ENCODE data around the gene ROGDI.
A peak's percentile ranks its signal among the peaks of the same experiment; 100 is the strongest.

ROGDI gene

DNA sequence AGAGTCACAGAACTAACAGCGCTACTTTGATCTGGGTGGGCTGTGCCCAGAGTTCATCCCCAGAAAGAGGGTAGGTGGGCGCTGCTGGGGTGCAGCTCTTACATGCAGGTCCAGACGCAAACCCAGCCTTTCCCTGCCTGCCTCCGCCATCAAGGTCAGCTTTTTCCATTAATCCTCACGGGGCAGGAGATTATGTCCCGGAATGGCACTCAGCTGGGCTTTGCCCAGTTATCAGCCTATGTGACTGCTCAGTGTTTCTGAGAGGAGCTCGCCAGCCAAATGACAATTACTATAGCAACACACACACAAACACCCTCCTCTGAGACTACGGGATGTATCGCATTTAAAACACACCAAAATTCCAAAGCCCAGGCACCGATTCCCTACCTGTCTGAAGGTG, 24.5 kb upstream of the ROGDI start:
- Mint-ChIP-seq H3K27ac (no peak overlapping the region), H3K4me1 (no peaks in the 10 kb centered on the region), H3K9me3 (no peaks in the 10 kb centered on the region), H3K4me3 (no peak overlapping the region), H3K27me3 (no peaks in the 10 kb centered on the region)
- ATAC-seq: no peak
- no peak for DNase-seq

DNA sequence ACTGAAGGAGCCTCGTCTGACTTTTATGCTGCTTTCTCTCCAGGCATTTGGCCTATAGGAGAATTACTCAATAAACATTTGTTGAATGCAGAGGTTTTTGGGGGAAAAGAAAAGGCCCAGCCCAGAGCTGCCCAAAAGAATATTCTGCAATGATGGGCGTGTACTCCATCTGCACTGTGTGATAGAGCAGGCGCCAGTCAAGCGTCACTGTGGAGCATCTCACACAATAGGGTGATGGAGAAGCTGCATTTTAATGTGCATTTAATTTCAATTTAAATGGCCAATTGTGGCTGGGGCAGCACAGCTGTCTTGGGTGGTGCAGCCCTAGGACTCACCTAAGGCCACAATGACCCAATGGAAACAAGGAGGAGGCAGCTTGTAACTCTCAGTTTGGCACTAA, 24.1 kb upstream of the ROGDI start:
- no peaks in the 10 kb centered on the region for H3K4me1 Mint-ChIP-seq
- no peaks in the 10 kb centered on the region for H3K9me3 Mint-ChIP-seq
- no peak overlapping the region for H3K27ac Mint-ChIP-seq
- ATAC-seq (no peak), DNase-seq (no peak)
- no peak overlapping the region for H3K4me3 Mint-ChIP-seq
- H3K27me3 Mint-ChIP-seq: no peaks in the 10 kb centered on the region

DNA sequence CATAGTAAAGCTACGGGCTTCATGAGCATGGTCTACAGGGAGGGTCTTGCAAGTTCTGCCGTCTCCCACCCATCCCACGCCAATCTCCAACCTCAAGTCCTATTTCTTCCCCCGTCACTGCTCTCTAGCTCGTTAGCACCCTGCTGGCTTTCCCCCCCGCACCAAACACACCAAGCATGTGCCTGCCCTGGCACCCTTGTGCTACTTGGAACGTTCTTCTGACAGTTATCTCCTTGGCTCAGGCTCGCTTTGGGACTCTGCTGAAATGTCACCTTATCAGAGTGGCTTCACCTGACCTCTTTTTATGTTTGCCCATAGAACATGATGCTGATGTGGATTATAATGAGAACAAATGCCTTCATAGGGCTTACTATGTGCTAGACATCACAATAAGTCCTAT, 22.8 kb upstream of the ROGDI start:
- H3K27ac Mint-ChIP-seq: no peak overlapping the region
- H3K4me1 Mint-ChIP-seq: no peaks in the 10 kb centered on the region
- no peaks in the 10 kb centered on the region for H3K27me3 Mint-ChIP-seq
- DNase-seq: no peak
- H3K4me3 Mint-ChIP-seq: no peak overlapping the region
- no peak for ATAC-seq
- H3K9me3 Mint-ChIP-seq: no peaks in the 10 kb centered on the region

GRCh38 chr16:4820652-4821051, 18.2 kb upstream of the ROGDI start:
- ATAC-seq: no peak
- H3K4me3 Mint-ChIP-seq: no peak overlapping the region
- no peaks in the 10 kb centered on the region for H3K9me3 Mint-ChIP-seq
- no peaks in the 10 kb centered on the region for H3K4me1 Mint-ChIP-seq
- H3K27me3 Mint-ChIP-seq: no peaks in the 10 kb centered on the region
- peak overlapping the region in 1 of 2 donors; percentile 43 for H3K27ac Mint-ChIP-seq
- DNase-seq: no peak

- ATAC-seq: no peak
- Mint-ChIP-seq H3K4me1 (no peaks in the 10 kb centered on the region), H3K27ac (no peak overlapping the region), H3K9me3 (no peaks in the 10 kb centered on the region), H3K27me3 (no peaks in the 10 kb centered on the region), H3K4me3 (no peak overlapping the region)
- DNase-seq: no peak
Measured at GRCh38 chr16:4814542-4815173, 12.2 kb upstream of the ROGDI start.

DNA sequence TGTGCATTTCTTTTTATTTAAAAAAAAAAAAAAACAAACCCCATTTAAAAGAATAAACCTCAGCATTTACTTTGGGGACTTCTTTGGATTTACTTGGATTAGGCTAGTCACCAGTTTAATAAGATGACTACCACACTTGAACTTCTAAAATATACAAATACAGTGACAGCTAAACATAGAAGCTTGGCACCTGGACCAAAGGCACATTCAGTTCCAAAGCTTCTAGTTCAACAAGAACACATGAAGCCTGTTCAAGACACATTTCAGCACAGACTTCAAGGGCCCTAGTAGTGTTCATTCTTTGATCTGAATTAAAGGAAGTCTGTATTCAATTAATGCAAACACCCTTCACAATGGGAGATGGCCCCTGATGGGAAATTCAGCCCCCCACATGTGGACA, 11.6 kb upstream of the ROGDI start:
- DNase-seq (no peak), ATAC-seq (no peak)
- H3K4me1 Mint-ChIP-seq: no peaks in the 10 kb centered on the region
- no peaks in the 10 kb centered on the region for H3K27me3 Mint-ChIP-seq
- peak overlapping the region in 1 of 2 donors; percentile 80 for H3K27ac Mint-ChIP-seq
- no peaks in the 10 kb centered on the region for H3K9me3 Mint-ChIP-seq
- no peak overlapping the region for H3K4me3 Mint-ChIP-seq

DNA sequence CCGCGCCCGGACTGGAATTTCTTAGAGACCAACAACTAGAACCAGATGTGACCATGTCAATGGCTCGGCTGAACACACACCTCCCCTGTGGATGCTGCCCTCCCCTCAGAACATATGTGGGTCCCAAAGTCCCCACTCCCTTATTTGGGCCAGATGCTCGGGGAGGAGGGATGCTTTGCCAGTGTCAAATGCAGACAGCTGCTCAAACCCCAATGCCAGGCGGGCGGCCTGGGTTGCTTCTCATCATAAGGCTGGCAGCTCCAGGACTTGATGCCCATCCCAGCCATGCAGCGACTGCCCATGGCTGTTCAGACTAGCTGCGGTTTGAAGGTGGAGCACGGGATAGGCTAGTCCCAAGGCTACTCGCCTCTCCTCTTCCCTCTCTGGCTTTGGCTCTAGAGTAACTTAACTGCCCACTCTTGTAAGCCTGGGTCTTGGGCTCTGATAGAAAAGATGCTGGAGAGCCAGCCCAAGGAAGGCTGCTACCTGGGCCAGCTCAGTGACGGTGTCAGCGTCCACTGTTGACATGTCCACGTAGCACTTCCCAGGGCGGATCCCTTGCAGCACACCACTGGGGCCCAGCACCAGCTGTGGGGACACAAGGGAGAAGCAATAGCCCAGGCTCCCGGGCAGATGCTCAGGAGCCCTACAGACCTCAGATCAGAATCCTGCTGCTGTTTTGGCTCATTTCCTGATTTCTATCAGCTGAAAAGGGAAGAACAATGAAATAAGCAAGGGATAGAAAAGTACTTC, 11.0 kb upstream of the ROGDI start:
- H3K4me1 Mint-ChIP-seq: no peaks in the 10 kb centered on the region
- DNase-seq (no peak), ATAC-seq (no peak)
- H3K27me3 Mint-ChIP-seq: no peaks in the 10 kb centered on the region
- H3K4me3 Mint-ChIP-seq: no peak overlapping the region
- H3K9me3 Mint-ChIP-seq: no peaks in the 10 kb centered on the region
- no peak overlapping the region for H3K27ac Mint-ChIP-seq

- H3K27ac Mint-ChIP-seq: peak overlapping the region in 1 of 2 donors; percentile 88
- H3K27me3 Mint-ChIP-seq: no peaks in the 10 kb centered on the region
- DNase-seq: no peak
- ATAC-seq: no peak
- no peak overlapping the region for H3K4me3 Mint-ChIP-seq
- no peaks in the 10 kb centered on the region for H3K4me1 Mint-ChIP-seq
- H3K9me3 Mint-ChIP-seq: no peaks in the 10 kb centered on the region
Measured at GRCh38 chr16:4811773-4812172, 9.3 kb upstream of the ROGDI start.

GRCh38 chr16:4811242-4811641, 8.8 kb upstream of the ROGDI start:
- no peak for DNase-seq
- H3K4me1 Mint-ChIP-seq: no peaks in the 10 kb centered on the region
- no peaks in the 10 kb centered on the region for H3K27me3 Mint-ChIP-seq
- H3K27ac Mint-ChIP-seq: no peak overlapping the region
- no peak overlapping the region for H3K4me3 Mint-ChIP-seq
- ATAC-seq: no peak
- no peaks in the 10 kb centered on the region for H3K9me3 Mint-ChIP-seq

DNA sequence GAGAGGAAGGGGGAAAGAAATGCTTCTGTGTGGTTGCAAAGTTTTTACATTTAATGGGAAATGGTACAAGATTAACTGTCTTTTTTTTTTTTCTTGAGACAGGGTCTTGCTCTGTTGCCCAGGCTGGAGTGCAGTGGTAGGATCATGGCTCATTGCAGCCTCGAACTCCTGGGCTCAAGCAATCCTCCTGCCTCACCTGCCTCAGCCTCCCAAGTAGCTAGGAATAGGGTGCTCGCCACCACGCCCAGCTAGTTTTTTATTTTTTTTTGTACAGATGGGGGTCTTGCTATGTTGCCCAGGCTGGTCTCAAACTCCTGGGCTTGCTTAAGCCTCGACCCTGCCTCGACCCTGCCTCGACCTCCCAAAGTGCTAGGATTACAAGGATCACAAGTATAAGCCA, 3.8 kb upstream of the ROGDI start:
- no peak overlapping the region for H3K27ac Mint-ChIP-seq
- no peaks in the 10 kb centered on the region for H3K9me3 Mint-ChIP-seq
- no peak for DNase-seq
- H3K27me3 Mint-ChIP-seq: no peaks in the 10 kb centered on the region
- peaks cover 23% of the 10 kb centered on the region for H3K4me1 Mint-ChIP-seq
- ATAC-seq: no peak
- no peak overlapping the region for H3K4me3 Mint-ChIP-seq

DNA sequence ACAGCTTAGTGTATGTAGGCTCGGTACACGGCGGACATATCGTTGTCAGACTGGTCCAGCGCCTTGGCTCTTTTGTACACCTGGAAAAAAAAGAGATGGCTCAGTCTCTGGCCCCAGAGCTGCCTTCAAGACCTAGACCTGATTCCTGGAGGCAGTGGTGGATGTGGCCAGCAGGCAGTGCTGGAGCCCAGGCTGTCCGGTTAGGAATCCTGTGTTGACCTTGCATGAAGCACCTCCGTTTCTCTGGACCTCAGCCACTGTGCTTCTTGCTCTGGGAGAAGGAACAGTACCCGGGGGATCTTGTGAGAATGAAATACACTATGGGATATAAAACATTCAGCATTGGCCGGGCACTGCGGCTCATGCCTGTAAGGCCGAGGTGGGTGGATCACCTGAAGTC, 2.8 kb upstream of the ROGDI start:
- ATAC-seq: no peak
- Mint-ChIP-seq H3K9me3 (no peaks in the 10 kb centered on the region), H3K4me1 (peaks cover 26% of the 10 kb centered on the region), H3K27ac (no peak overlapping the region), H3K27me3 (no peaks in the 10 kb centered on the region), H3K4me3 (no peak overlapping the region)
- no peak for DNase-seq

- no peaks in the 10 kb centered on the region for H3K9me3 Mint-ChIP-seq
- ATAC-seq (no peak), DNase-seq (no peak)
- H3K27ac Mint-ChIP-seq: no peak overlapping the region
- peak overlapping the region in 1 of 2 donors; percentile 49 for H3K4me3 Mint-ChIP-seq
- H3K4me1 Mint-ChIP-seq: peaks cover 26% of the 10 kb centered on the region
- no peaks in the 10 kb centered on the region for H3K27me3 Mint-ChIP-seq
Measured at GRCh38 chr16:4803898-4804762, 1.7 kb upstream of the ROGDI start.

GRCh38 chr16:4803401-4803844, 990 bp upstream of the ROGDI start:
- Mint-ChIP-seq H3K27ac (no peak overlapping the region), H3K27me3 (no peaks in the 10 kb centered on the region), H3K4me3 (peak overlapping the region; percentile 86 to 87), H3K4me1 (peaks cover 26% of the 10 kb centered on the region), H3K9me3 (no peaks in the 10 kb centered on the region)
- DNase-seq (no peak), ATAC-seq (no peak)

- H3K4me3 Mint-ChIP-seq: peak overlapping the region; percentile 86 to 87
- ATAC-seq (peak; percentile 96), DNase-seq (peak; percentile 86 to 91)
- H3K9me3 Mint-ChIP-seq: no peaks in the 10 kb centered on the region
- no peaks in the 10 kb centered on the region for H3K27me3 Mint-ChIP-seq
- H3K4me1 Mint-ChIP-seq: peaks cover 26% of the 10 kb centered on the region
- H3K27ac Mint-ChIP-seq: peak overlapping the region in 1 of 2 donors; percentile 54
Measured at GRCh38 chr16:4802659-4803287, 340 bp upstream of the ROGDI start.

- ATAC-seq: no peak
- no peaks in the 10 kb centered on the region for H3K9me3 Mint-ChIP-seq
- peak overlapping the region in 1 of 2 donors; percentile 48 for H3K27ac Mint-ChIP-seq
Measured at GRCh38 chr16:4801051-4801961, 1.1 kb downstream of the ROGDI start.

More at GRCh38 chr16:4801051-4801961, 1.1 kb downstream of the ROGDI start:
- Mint-ChIP-seq H3K4me1 (peaks cover 26% of the 10 kb centered on the region), H3K4me3 (peak overlapping the region; percentile 82 to 91), H3K27me3 (no peaks in the 10 kb centered on the region)
- no peak for DNase-seq

Measured in stimulated activated naive CD8-positive, alpha-beta T cell treated with anti-CD3 and anti-CD28 coated beads, Interleukin-15, amount 100 ng/mL, for 72 hours (primary cell).